Mammary epithelial cell (primary cell): ENCODE results near the gene GLYATL3.

Experiments used
- CTCF ChIP-seq, 2 donors: IDR thresholded peaks in 1 of 2; conservative IDR thresholded peaks in 1 of 2; 2 replicates each; pipeline ENCODE4 v1.5.1; 2011 to 2012; ENCODE audit warnings: inconsistent platforms in 2 of 2, low read length in 2 of 2, mild to moderate bottlenecking in 2 of 2, control low read depth in 1 of 2, low read depth in 1 of 2; ENCODE audit not compliant: insufficient read depth in 1 of 2; ENCODE audit errors: extremely low read depth in 1 of 2
- EZH2 ChIP-seq: IDR thresholded peaks from 2 replicates; pipeline ENCODE4 v1.6.1; 2012; ENCODE audit warnings: low read length, inconsistent platforms, borderline replicate concordance

- TF ChIP-seq CTCF (conservative IDR thresholded peaks at IDR 0.05 in 1 of 2, IDR thresholded peaks at IDR 0.05 in 1 of 2; ENCODE audit: extremely low read depth in 1 of 2, insufficient read depth in 1 of 2, low read depth in 1 of 2, low read length in 2 of 2) (no peak), EZH2 (no peak)
Observed at GRCh38 chr6:49490633-49491032, 9.1 kb upstream of the GLYATL3 start.
